Heart left ventricle (tissue), 16 donors: ENCODE data around the gene TDRD9. TPM values are rescaled to one million over a fixed set of nuclear protein-coding genes. Genes with fewer than 3 reads are reported as not detected.

Experiments
- ATAC-seq, 4 donors: fragments of 200-7000 bp; cut with Tn5 transposase; one replicate each; pipeline ENCODE4 v1.9.1; 2020 to 2022; ENCODE audit warnings: moderate library complexity in 4 of 4, mild to moderate bottlenecking in 3 of 4, moderate number of reproducible peaks in 1 of 4
- DNase-seq, 5 donors: peaks; one replicate each; pipeline ENCODE4 v3.0.0-alpha.2; 2020
- H3K27ac ChIP-seq, 12 donors: fragments of 200-600 bp; sonication (generic) in 4 of 12; one replicate each; pipeline versions ENCODE4 v1.5.0 to v1.8.0; 2016 to 2022; ENCODE audit warnings: mild to moderate bottlenecking in 2 of 12
- H3K27me3 ChIP-seq, 9 donors: fragments of 200-600 bp; sonication (generic) in 2 of 9; one replicate each; pipeline versions ENCODE4 v1.5.1 to v1.8.0; 2016 to 2022; ENCODE audit warnings: mild to moderate bottlenecking in 3 of 9
- H3K36me3 ChIP-seq, 9 donors: fragments of 200-600 bp; sonication (generic) in 2 of 9; one replicate each; pipeline versions ENCODE4 v1.5.0 to v1.8.0; 2018 to 2022; ENCODE audit warnings: mild to moderate bottlenecking in 2 of 9
- H3K4me1 ChIP-seq, 12 donors: fragments of 200-600 bp; sonication (generic) in 4 of 12; one replicate each; pipeline versions ENCODE4 v1.5.0 to v1.8.0; 2016 to 2022; ENCODE audit warnings: mild to moderate bottlenecking in 3 of 12
- H3K4me3 ChIP-seq, 12 donors: fragments of 200-600 bp; sonication (generic) in 4 of 12; one replicate each; pipeline versions ENCODE4 v1.5.0 to v1.8.0; 2017 to 2022; ENCODE audit warnings: mild to moderate bottlenecking in 9 of 12, moderate library complexity in 4 of 12
- H3K9me3 ChIP-seq, 12 donors: fragments of 200-600 bp; sonication (generic) in 4 of 12; one replicate each; pipeline versions ENCODE4 v1.5.0 to v1.8.0; 2016 to 2022; ENCODE audit warnings: mild to moderate bottlenecking in 1 of 12
- POLR2A ChIP-seq, 2 donors: fragments of 450-650 bp; IDR thresholded peaks; one replicate each; pipeline ENCODE4 v1.6.1; 2017; ENCODE audit warnings: antibody characterized with exemption in 2 of 2, mild to moderate bottlenecking in 2 of 2, moderate library complexity in 2 of 2
- WGBS, 4 donors: extraction: QIAGEN DNeasy Blood & Tissue Kit in 2 of 4; methylation state at CpG; one replicate each; pipeline versions ENCODE4 v1.1.5 to v1.1.7; 2013 to 2018; 5-methylcytosine and 5-hydroxymethylcytosine counted together
- intact Hi-C, 10 donors: fragments of 100-400 bp; cut with DNase I; formaldehyde crosslinking; loops; one replicate each; pipeline versions ENCODE4 v1.11.1 to v1.14.2; 2022
- polyA plus RNA-seq, 2 donors: library from polyadenylated mRNA; stranded (reverse); fragments of 200-250 nt; gene quantifications; one replicate each; pipeline ENCODE4 v1.2.3, GENCODE V29; 2013
- total RNA-seq, 9 donors: library from RNA; depleted of rRNA in 2 of 9; stranded (reverse); fragments of >200 nt in 2 of 9; fragmentation: NEBNext Ultra II Directional in 3 of 9; extraction: Animal tissue kit (Norgen Biotek cat#: 25700) in 3 of 9; gene quantifications; one replicate each; pipeline versions ENCODE4 v1.1.0 to v1.2.4, GENCODE V29; 2016 to 2023
- TF ChIP-seq, protein P1 (sequence below), 12 donors: fragments of 200-600 bp; sonication (generic) in 4 of 12; IDR thresholded peaks; one replicate each; pipeline versions ENCODE4 v1.5.0 to v1.8.0; 2018 to 2022; ENCODE audit warnings: antibody characterized with exemption in 12 of 12, mild to moderate bottlenecking in 5 of 12
- donor health status: ischemic (EF 13 %, LVEDD 7.1; RV severe dilation, severe dysfunction).
- donor health status: healthy with polysubstance abuse.
- donor health status: DM: no; HTN: yes; CAD: no.
- donor health status: DM: no; HTN: no; CAD: no.
- donor health status: ischemic (EF 25% LVEDD 6.9; RV normal size, moderate dysfunction).
- donor health status: ischemic (EF 25% LVEDD 5.7; RV mildly dilated, moderate dysfunction).
- donor health status: healthy.
- donor health status: DM: yes; HTN: yes; CAD: no.
- donor health status: ischemic (EF 35%, LVEDD 5.7; RV mildly dilated, moderate dysfunction).
- donor health status: nonischemic (EF 11% LVEDD 7.7; RV severe dilation, severe dysfunction).
- donor health status: DM: yes; HTN: yes; CAD: no.
- donor health status: PGD.
- donor health status: ischemic (EF 29% LVEDD 5.4; RV normal size, mild dysfunction).
- donor health status: nonischemic (EF 23%, LVEDD 6.1; RV moderate dilation, normal function).

TDRD9 gene
- total and polyA plus RNA-seq, 11 donors, result 1.1 to 9.6 (median 2.1) TPM

DNA sequence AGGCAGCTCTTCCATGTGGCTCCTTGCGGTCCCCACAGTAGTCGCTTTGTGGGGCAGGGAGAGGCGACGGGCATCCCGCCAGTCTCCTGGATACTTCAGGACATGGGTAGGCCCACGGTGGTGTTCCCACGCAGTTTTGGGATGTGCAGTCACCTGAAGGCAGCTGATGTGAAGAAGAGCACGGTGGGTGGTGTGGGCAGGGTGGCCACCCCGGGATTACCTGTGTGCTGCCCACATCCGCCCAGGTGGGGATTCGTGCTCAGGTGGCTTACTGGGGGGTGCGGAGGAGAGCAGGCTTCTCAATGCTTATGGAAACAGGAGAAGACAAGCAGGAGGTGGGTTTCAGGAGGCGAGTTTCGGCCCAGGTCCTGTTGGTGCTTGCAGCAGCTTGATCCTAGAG, 28.4 kb upstream of the TDRD9 start:
- no peak overlapping the region for H3K27ac ChIP-seq
- H3K9me3 ChIP-seq, result no peaks in the 10 kb centered on the region
- intact Hi-C loops, result loop anchor here in 2 of 10 donors (5.0 to 10.0 kb wide), 2 partner anchors 82 to 85 kb away; no protein-coding TSS in a partner anchor
- TF ChIP-seq, protein P1, sequence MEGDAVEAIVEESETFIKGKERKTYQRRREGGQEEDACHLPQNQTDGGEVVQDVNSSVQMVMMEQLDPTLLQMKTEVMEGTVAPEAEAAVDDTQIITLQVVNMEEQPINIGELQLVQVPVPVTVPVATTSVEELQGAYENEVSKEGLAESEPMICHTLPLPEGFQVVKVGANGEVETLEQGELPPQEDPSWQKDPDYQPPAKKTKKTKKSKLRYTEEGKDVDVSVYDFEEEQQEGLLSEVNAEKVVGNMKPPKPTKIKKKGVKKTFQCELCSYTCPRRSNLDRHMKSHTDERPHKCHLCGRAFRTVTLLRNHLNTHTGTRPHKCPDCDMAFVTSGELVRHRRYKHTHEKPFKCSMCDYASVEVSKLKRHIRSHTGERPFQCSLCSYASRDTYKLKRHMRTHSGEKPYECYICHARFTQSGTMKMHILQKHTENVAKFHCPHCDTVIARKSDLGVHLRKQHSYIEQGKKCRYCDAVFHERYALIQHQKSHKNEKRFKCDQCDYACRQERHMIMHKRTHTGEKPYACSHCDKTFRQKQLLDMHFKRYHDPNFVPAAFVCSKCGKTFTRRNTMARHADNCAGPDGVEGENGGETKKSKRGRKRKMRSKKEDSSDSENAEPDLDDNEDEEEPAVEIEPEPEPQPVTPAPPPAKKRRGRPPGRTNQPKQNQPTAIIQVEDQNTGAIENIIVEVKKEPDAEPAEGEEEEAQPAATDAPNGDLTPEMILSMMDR (IDR thresholded peaks at IDR 0.05), result no peak
- no peak for TF ChIP-seq POLR2A (IDR thresholded peaks at IDR 0.05)
- DNase-seq (peak in 1 of 5 donors; percentile 16), ATAC-seq (no peak)
- peaks cover 0 to 17% (median 1%) of the 10 kb centered on the region in 12 donors for H3K4me1 ChIP-seq
- no peaks in the 10 kb centered on the region for H3K27me3 ChIP-seq
- H3K4me3 ChIP-seq, result no peak overlapping the region
- WGBS, 4 donors, result 93 to 98% (median 94%) methylated on average over 14 of the region's 14 CpGs
- H3K36me3 ChIP-seq, result no peaks in the 10 kb centered on the region

DNA sequence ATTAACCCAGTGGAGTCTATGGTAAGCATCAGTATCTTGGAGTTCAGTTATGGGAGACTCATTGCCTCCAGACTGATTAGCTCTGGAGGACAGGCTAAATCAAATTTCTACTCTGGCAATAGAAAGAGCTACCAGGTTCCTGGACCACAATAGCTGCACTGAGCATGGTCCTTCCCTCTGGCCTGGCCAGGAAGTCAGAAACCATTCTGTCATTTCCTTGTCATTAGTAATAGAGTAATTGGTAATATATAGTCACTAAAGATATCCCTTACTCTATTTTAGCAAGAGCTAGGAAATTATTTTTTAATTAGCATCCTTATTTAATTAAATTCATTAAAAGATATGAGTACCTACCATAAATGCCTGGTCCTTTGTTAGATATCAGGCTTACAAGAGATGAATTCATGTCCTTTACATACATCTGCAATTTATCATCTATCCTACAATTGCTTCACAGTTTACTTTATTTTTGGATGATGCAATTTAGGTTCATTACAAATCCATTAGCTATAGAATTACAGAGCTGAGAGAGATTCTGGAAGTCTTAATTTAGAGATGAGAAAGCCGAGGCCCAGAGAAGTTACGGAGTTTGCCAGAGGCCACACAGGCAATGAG, 23.7 kb upstream of the TDRD9 start:
- 93 to 98% (median 96%) methylated on average over 2 of the region's 2 CpGs for WGBS, 4 donors
- H3K36me3 ChIP-seq, result no peaks in the 10 kb centered on the region
- intact Hi-C loops, result loop anchor here in 3 of 10 donors (5.0 to 10.0 kb wide), 3 partner anchors 78 to 97 kb away; no protein-coding TSS in a partner anchor
- no peak for DNase-seq
- H3K27me3 ChIP-seq, result no peaks in the 10 kb centered on the region
- TF ChIP-seq POLR2A (IDR thresholded peaks at IDR 0.05), result no peak
- TF ChIP-seq, protein P1 (IDR thresholded peaks at IDR 0.05), result no peak
- no peak overlapping the region for H3K4me3 ChIP-seq
- ATAC-seq, result no peak
- peaks cover 0 to 8% (median 1%) of the 10 kb centered on the region in 12 donors for H3K4me1 ChIP-seq
- no peaks in the 10 kb centered on the region for H3K9me3 ChIP-seq
- no peak overlapping the region for H3K27ac ChIP-seq

DNA sequence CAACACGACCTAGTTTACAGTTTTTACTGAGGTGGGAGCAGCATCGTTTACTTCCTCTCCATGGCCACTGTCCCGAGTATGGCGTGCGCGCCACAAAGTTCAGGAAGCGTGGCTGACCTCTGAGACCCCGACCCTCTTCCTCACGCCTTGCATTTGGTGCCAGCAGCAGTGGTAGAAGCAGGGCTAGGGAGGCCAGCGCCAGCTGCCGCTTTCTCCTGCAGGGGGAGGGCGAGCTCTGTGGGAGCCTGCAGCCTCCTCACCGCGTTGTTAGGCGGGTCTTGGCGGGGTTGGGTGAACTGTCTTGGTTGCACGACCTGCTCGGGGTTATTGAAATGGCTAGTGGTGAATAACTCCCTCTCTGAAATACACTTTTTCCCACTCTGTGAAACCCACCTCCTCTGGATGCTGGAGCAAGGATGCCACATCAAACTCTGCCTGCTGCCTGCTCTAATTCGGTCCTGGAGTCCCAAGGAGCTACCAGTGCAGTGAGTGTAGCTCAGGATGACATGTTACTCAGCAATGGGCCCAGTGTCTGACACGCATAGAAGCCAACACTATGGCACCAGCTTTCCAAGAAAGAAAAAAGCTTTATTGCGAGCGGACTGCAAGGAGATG, 22.3 kb upstream of the TDRD9 start:
- DNase-seq, result no peak
- Histone ChIP-seq H3K4me1 (peaks cover 0 to 17% (median 12%) of the 10 kb centered on the region in 12 donors), H3K9me3 (no peaks in the 10 kb centered on the region), H3K36me3 (peaks cover 0 to 1% (median under 1%) of the 10 kb centered on the region in 9 donors), H3K27ac (no peak overlapping the region), H3K27me3 (no peaks in the 10 kb centered on the region), H3K4me3 (no peak overlapping the region)
- no peak for TF ChIP-seq POLR2A (IDR thresholded peaks at IDR 0.05)
- TF ChIP-seq, protein P1 (IDR thresholded peaks at IDR 0.05), result no peak
- ATAC-seq, result no peak
- WGBS, 4 donors, result 46 to 61% (median 56%) methylated on average over 22 of the region's 22 CpGs
- intact Hi-C loops, result loop anchor here in 2 of 10 donors (5.0 to 10.0 kb wide), 2 partner anchors 79 to 99 kb away; no protein-coding TSS in a partner anchor

DNA sequence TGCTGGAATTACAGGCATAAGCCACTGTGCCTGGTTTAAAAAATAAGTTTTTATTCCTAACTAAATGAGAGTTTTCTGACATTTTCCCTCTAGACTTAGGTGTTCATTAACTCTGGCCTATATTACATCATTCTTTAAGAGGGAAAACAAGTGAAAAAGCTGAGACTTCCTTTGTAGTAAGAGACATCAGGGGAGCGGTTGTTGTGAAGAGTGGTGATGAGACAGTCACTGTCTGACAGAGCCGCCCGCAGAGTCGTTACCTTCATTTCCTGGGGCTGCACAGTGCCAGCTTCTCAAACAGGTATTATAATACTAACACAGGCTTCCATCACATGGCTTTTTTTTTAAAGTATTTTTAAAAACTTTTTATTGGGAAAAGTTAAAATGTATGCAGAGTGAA, 19.7 kb upstream of the TDRD9 start:
- 96 to 98% (median 97%) methylated on average over 4 of the region's 4 CpGs for WGBS, 4 donors
- Histone ChIP-seq H3K4me1 (peaks cover 0 to 13% (median 10%) of the 10 kb centered on the region in 12 donors), H3K36me3 (peaks cover 8 to 28% (median 26%) of the 10 kb centered on the region in 9 donors), H3K4me3 (no peak overlapping the region), H3K27ac (no peak overlapping the region), H3K27me3 (no peaks in the 10 kb centered on the region), H3K9me3 (no peaks in the 10 kb centered on the region)
- ATAC-seq, result no peak
- DNase-seq, result no peak
- intact Hi-C loops, result loop anchor here in 3 of 10 donors (2.0 to 10.0 kb wide), 3 partner anchors 76 to 101 kb away; no protein-coding TSS in a partner anchor
- TF ChIP-seq POLR2A (IDR thresholded peaks at IDR 0.05), result no peak
- TF ChIP-seq, protein P1 (IDR thresholded peaks at IDR 0.05), result no peak
